Measurements from ENCODE around the gene SLC6A12. TPM values are rescaled to one million over a fixed set of nuclear protein-coding genes. Genes with fewer than 3 reads are reported as not detected.

The SLC6A12 gene
- total RNA-seq, 1 experiment from 2014 or later = 0.17 TPM

GRCh38 chr12:172732-173161, 41.2 kb downstream of the SLC6A12 start:
- Histone ChIP-seq H2AK5ac (ENCODE audit: insufficient read length, low read length) (no peak overlapping the region), H3K79me1 (ENCODE audit: insufficient read depth, low read depth, low read length, poor library complexity, severe bottlenecking) (no peaks in the 10 kb centered on the region), H4K20me1 (ENCODE audit: control insufficient read depth, insufficient read depth, insufficient read length) (no peaks in the 10 kb centered on the region), H3K9me3 (ENCODE audit: control insufficient read depth, low read depth, low read length) (no peaks in the 10 kb centered on the region), H3K56ac (ENCODE audit: insufficient read length, low read depth, low read length) (no peak overlapping the region), H3K14ac (ENCODE audit: insufficient read depth, low read length) (no peak overlapping the region), H3K4me2 (ENCODE audit: insufficient read depth, insufficient read length, low read length) (no peak overlapping the region), H3K4me1 (ENCODE audit: insufficient read depth, low read length) (peaks cover 6% of the 10 kb centered on the region; the same call in 1 of the 2 replicates), H3K18ac (ENCODE audit: insufficient read length, low read depth, low read length) (no peak overlapping the region), H2AFZ (ENCODE audit: low read length) (no peak overlapping the region), H3K4ac (ENCODE audit: low read depth, low read length) (no peak overlapping the region), H3K9ac (ENCODE audit: extremely low read depth, insufficient read length, low read length) (no peak overlapping the region), H3K27ac (ENCODE audit: insufficient read length, low read depth, low read length) (no peak overlapping the region), H2BK12ac (ENCODE audit: insufficient read length, low read depth, low read length) (no peak overlapping the region), H4K91ac (ENCODE audit: insufficient read length, low read depth, low read length) (no peak overlapping the region), H2BK20ac (ENCODE audit: low read depth, low read length, poor library complexity, severe bottlenecking) (no peak overlapping the region), H4K8ac (replicated peaks; ENCODE audit: insufficient read length, low read depth, low read length) (no peak overlapping the region), H3T11ph (ENCODE audit: low read length) (no peak overlapping the region), H2BK120ac (ENCODE audit: low read depth, low read length, poor library complexity, severe bottlenecking) (no peak overlapping the region), H3K27me3 (ENCODE audit: insufficient read depth, low read length) (no peaks in the 10 kb centered on the region), H2BK5ac (ENCODE audit: insufficient read length, low read length) (no peak overlapping the region), H3K23ac (ENCODE audit: insufficient read length, low read depth, low read length) (no peak overlapping the region), H3K23me2 (ENCODE audit: insufficient read length, low read depth, low read length, poor library complexity, severe bottlenecking) (no peaks in the 10 kb centered on the region), H4K5ac (ENCODE audit: insufficient read length, low read depth, low read length) (no peak overlapping the region), H2BK15ac (ENCODE audit: low read depth, low read length) (no peak overlapping the region), H3K79me2 (ENCODE audit: insufficient read depth, low read length) (no peaks in the 10 kb centered on the region)
- Mint-ChIP-seq H3K4me1 (peaks cover 40 to 64% of the 10 kb centered on the region in 2 experiments), H3K27ac (no peak overlapping the region), H3K9me3 (no peaks in the 10 kb centered on the region), H3K36me3 (ENCODE audit: insufficient read depth in 1 of 3, low read depth in 3 of 3) (no peaks in the 10 kb centered on the region; a peak in 2 of 7 replicates), H3K4me3 (no peak overlapping the region; a peak in 1 of 5 replicates), H3K27me3 (ENCODE audit: low read depth) (peaks cover 19% of the 10 kb centered on the region)
- DNase-seq = no peak
- TF ChIP-seq CTCF (conservative IDR thresholded peaks at IDR 0.05) = no peak
- no CpG with 5 or more reads among the region's 15 CpGs for WGBS (ENCODE audit: extremely low coverage, insufficient read length, low lambda C conversion rate)
